ENCODE data around the gene ADAMTSL1. TPM values are rescaled to one million over a fixed set of nuclear protein-coding genes. Genes with fewer than 3 reads are reported as not detected.

Gene ADAMTSL1
- total and polyA plus RNA-seq, 9 of the 15 experiments (the other 6 are each of a cell fraction or from before 2014, with no cell fraction given): 0.01 TPM; not detected in 8

DNA sequence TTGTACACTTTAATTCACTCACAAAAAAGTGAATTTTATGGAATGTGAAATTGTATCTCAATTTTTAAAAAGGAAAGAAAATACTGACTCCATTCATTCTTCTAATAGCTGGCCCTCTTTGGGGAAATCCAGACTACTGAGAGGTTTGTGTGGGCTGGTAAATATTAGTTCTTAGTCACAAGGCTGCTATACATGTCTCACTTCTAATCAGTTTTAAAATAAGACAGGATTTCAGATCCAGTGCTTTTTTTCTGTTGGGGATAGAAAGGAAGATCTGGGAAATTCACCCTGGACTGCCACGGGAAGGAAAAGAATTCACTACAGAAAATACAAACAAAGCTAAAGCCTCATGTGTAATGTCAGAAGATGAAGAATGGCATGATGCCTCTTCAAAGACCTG is 32.7 kb upstream of the ADAMTSL1 start:
- Histone ChIP-seq H3K79me2 (ENCODE audit: control insufficient read depth, insufficient read depth, low read length) (no peaks in the 10 kb centered on the region), H2AFZ (ENCODE audit: low read depth, low read length) (no peak overlapping the region), H3K4me2 (ENCODE audit: insufficient read depth, low read length) (no peak overlapping the region), H3K9me3 (replicated peaks; ENCODE audit: control insufficient read depth, insufficient read depth, low read depth, low read length) (no peaks in the 10 kb centered on the region), H3K4me3 (no peak overlapping the region), H3K4me1 (replicated peaks in 1 of 2; ENCODE audit: control insufficient read depth in 2 of 2, insufficient read depth in 2 of 2, low read length in 2 of 2) (no peaks in the 10 kb centered on the region), H3K27ac (ENCODE audit: extremely low read depth, low read depth, low read length) (no peak overlapping the region), H3K9me1 (ENCODE audit: control insufficient read depth, insufficient read depth, low read length) (no peaks in the 10 kb centered on the region), H3K36me3 (ENCODE audit: control insufficient read depth, insufficient read depth, low read length) (no peaks in the 10 kb centered on the region), H3K27me3 (ENCODE audit: control insufficient read depth in 2 of 2, insufficient read depth in 2 of 2, low read length in 2 of 2) (no peaks in the 10 kb centered on the region), H4K20me1 (replicated peaks; ENCODE audit: control insufficient read depth, insufficient read depth, low read length) (no peaks in the 10 kb centered on the region), H3K9ac (ENCODE audit: insufficient read depth in 1 of 2, low read depth in 2 of 2, low read length in 2 of 2) (no peak overlapping the region)
- 0% methylated on average over 1 of the region's 1 CpG for WGBS (ENCODE audit: insufficient coverage, low coverage, missing lambda C conversion rate)
- FAIRE-seq (no peak), ATAC-seq (no peak), DNase-seq (ENCODE audit: extremely low read depth in 1 of 4, low spot score in 3 of 4) (no peak)
- BruUV-seq (replicated peaks): no TSS peak
- in situ Hi-C loops (cut with MboI) (no loop called here), intact Hi-C loops (cut with micrococcal nuclease) (no loop called here)
- CTCF ChIA-PET (ENCODE audit: low intra/inter-chr PET ratio): no interaction called here
- POLR2A ChIA-PET: no interaction called here
- TF ChIP-seq EP300 (IDR thresholded peaks at IDR 0.05; ENCODE audit: low read length): no peak
- no peak for TF ChIP-seq ZEB2 (IDR thresholded peaks at IDR 0.05)
- no peak for TF ChIP-seq FOSL1 (tag; conservative IDR thresholded peaks at IDR 0.05)
- TF ChIP-seq U2AF1 (optimal IDR thresholded peaks at IDR 0.05; ENCODE audit: low read depth, low read length): no peak
- no peak for TF ChIP-seq CEBPB (tag; IDR thresholded peaks at IDR 0.05)
- no peak for TF ChIP-seq CBX5 (IDR thresholded peaks at IDR 0.05; ENCODE audit: borderline replicate concordance, low read depth)
- TF ChIP-seq KDM1A (IDR thresholded peaks at IDR 0.05): no peak
- no peak for TF ChIP-seq ATF1 (CRISPR knock-in tag; IDR thresholded peaks at IDR 0.05)
- no peak for TF ChIP-seq ATF1 (tag; IDR thresholded peaks at IDR 0.05)
- TF ChIP-seq, protein P1, sequence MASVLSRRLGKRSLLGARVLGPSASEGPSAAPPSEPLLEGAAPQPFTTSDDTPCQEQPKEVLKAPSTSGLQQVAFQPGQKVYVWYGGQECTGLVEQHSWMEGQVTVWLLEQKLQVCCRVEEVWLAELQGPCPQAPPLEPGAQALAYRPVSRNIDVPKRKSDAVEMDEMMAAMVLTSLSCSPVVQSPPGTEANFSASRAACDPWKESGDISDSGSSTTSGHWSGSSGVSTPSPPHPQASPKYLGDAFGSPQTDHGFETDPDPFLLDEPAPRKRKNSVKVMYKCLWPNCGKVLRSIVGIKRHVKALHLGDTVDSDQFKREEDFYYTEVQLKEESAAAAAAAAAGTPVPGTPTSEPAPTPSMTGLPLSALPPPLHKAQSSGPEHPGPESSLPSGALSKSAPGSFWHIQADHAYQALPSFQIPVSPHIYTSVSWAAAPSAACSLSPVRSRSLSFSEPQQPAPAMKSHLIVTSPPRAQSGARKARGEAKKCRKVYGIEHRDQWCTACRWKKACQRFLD (CRISPR knock-in tag; IDR thresholded peaks at IDR 0.05): no peak
- TF ChIP-seq GTF3C2 (IDR thresholded peaks at IDR 0.05; ENCODE audit: borderline replicate concordance, extremely low read depth, insufficient read length): no peak

All from K562 (cell line).